HepG2 (cell line): ENCODE measurements around the gene EGFR. TPM values are rescaled to one million over a fixed set of nuclear protein-coding genes. Genes with fewer than 3 reads are reported as not detected.

ENCODE experiments used
- ATAC-seq: fragments of 200-7000 bp; cut with Tn5 transposase; 3 replicates; pipeline ENCODE4 v1.9.1; 2020; ENCODE audit warnings: mild to moderate bottlenecking, moderate library complexity
- BruUV-seq: library from RNA; stranded (reverse); fragments of 400-500 nt; replicated peaks from 2 replicates; lab custom pipeline; 2021; lab: Mats Ljungman, UMichigan
- CTCF ChIA-PET: fragments of 300-600 bp; formaldehyde crosslinking; extraction: SDS; loops from one replicate; lab custom pipeline; 2021; ENCODE audit warnings: low total read pairs, inconsistent platforms, low intra/inter-chr PET ratio; lab: Yijun Ruan, JAX
- POLR2A ChIA-PET: fragments of 350-600 bp; sonication (Branson Sonifier 250); formaldehyde crosslinking; loops from one replicate; lab custom pipeline; 2020; ENCODE audit warnings: antibody characterized with exemption, inconsistent platforms; lab: Yijun Ruan, JAX
- DNase-seq: peaks from one replicate; pipeline ENCODE4 v3.0.0-alpha.2; 2015; ENCODE audit warnings: low spot score
- FAIRE-seq: peaks from 3 replicates; lab custom pipeline; 2011; peaks lifted over from hg19 to GRCh38; lab: Jason Lieb, UNC
- H2AFZ ChIP-seq: one replicate; pipeline ENCODE4 v1.6.1; 2011; ENCODE audit warnings: low read length, inconsistent platforms
- H3K27ac ChIP-seq: fragments of 300-600 bp; 3 replicates; pipeline ENCODE4 v1.8.0; 2011; ENCODE audit warnings: mixed run types, mild to moderate bottlenecking, mixed read lengths, low read length, inconsistent platforms; ENCODE audit not compliant: insufficient read depth; ENCODE audit errors: extremely low read length
- H3K27me3 ChIP-seq, 2 experiments: fragments of 200-600 bp in 1 of 2; 2 replicates in 1 of 2; 3 replicates in 1 of 2; pipeline versions ENCODE4 v1.6.0 to v1.8.0; 2011; ENCODE audit warnings: low read length in 2 of 2, mild to moderate bottlenecking in 2 of 2, moderate library complexity in 2 of 2, inconsistent platforms in 1 of 2; ENCODE audit not compliant: insufficient read depth in 2 of 2, control insufficient read depth in 1 of 2
- H3K36me3 ChIP-seq, 2 experiments: fragments of 200-600 bp in 1 of 2; replicated peaks in 1 of 2; 2 replicates in 1 of 2; 3 replicates in 1 of 2; pipeline versions ENCODE4 v1.5.1 to v1.8.0; 2011; ENCODE audit warnings: low read length in 2 of 2, inconsistent platforms in 1 of 2; ENCODE audit not compliant: insufficient read depth in 2 of 2, control insufficient read depth in 1 of 2
- H3K4me1 ChIP-seq: 2 replicates; pipeline ENCODE4 v1.5.1; 2012; ENCODE audit warnings: low read length, inconsistent platforms; ENCODE audit not compliant: insufficient read depth
- H3K4me2 ChIP-seq: 2 replicates; pipeline ENCODE4 v1.6.0; 2011; ENCODE audit warnings: low read depth, low read length, inconsistent platforms
- H3K4me3 ChIP-seq, 3 experiments: fragments of 200-600 bp in 1 of 3; sonication (generic), shearing (Covaris generic) in 1 of 3; replicated peaks in 1 of 3; 2 replicates each; pipeline ENCODE4 v1.5.1; 2011 to 2016; ENCODE audit warnings: low read length in 3 of 3, inconsistent platforms in 2 of 3, low read depth in 2 of 3, mild to moderate bottlenecking in 2 of 3, control low read depth in 1 of 3, mixed read lengths in 1 of 3; ENCODE audit not compliant: insufficient read depth in 1 of 3
- H3K79me2 ChIP-seq: one replicate; pipeline ENCODE4 v1.6.1; 2011; ENCODE audit warnings: low read length, inconsistent platforms; ENCODE audit not compliant: insufficient read depth
- H3K9ac ChIP-seq: 2 replicates; pipeline ENCODE4 v1.6.0; 2011; ENCODE audit warnings: mild to moderate bottlenecking, low read depth, low read length, inconsistent platforms; ENCODE audit not compliant: insufficient read depth
- H3K9me3 ChIP-seq: 2 replicates; pipeline ENCODE4 v1.5.1; 2012; ENCODE audit warnings: mild to moderate bottlenecking, low read length
- H4K20me1 ChIP-seq: 2 replicates; pipeline ENCODE4 v1.6.0; 2011; ENCODE audit warnings: inconsistent platforms, mild to moderate bottlenecking, low read length, moderate library complexity; ENCODE audit not compliant: insufficient read depth
- CBX1 ChIP-seq: IDR thresholded peaks from one replicate; pipeline ENCODE4 v1.6.1; 2016; ENCODE audit warnings: antibody characterized with exemption, low read depth
- DNMT1 ChIP-seq: sonication (generic); formaldehyde crosslinking; IDR thresholded peaks from 2 replicates; pipeline ENCODE4 v1.5.1; 2020; ENCODE audit warnings: mild to moderate bottlenecking, missing genetic modification reagents
- IRF9 ChIP-seq: sonication (generic); formaldehyde crosslinking; IDR thresholded peaks from 2 replicates; pipeline ENCODE4 v1.8.0; 2022; ENCODE audit warnings: missing genetic modification reagents, mild to moderate bottlenecking, borderline replicate concordance
- KDM3A ChIP-seq: IDR thresholded peaks from 2 replicates; pipeline ENCODE4 v1.6.1; 2018; ENCODE audit warnings: low read depth, missing compliant biosample characterization
- ONECUT2 ChIP-seq: sonication (generic); formaldehyde crosslinking; IDR thresholded peaks from 2 replicates; pipeline ENCODE4 v1.4.0; 2020; ENCODE audit warnings: missing genetic modification reagents
- PHF21A ChIP-seq: sonication (generic); formaldehyde crosslinking; IDR thresholded peaks from 2 replicates; pipeline ENCODE4 v1.5.0; 2020; ENCODE audit warnings: mild to moderate bottlenecking, missing genetic modification reagents
- STAG1 ChIP-seq: sonication (generic); formaldehyde crosslinking; IDR thresholded peaks from 2 replicates; pipeline ENCODE4 v1.4.0; 2020; ENCODE audit warnings: missing genetic modification reagents
- XRCC5 ChIP-seq: fragments of 200-400 bp; formaldehyde crosslinking; optimal IDR thresholded peaks from 2 replicates; pipeline ENCODE3; 2017; ENCODE audit warnings: mild to moderate bottlenecking, low read length
- ZNF260 ChIP-seq: sonication (generic); formaldehyde crosslinking; IDR thresholded peaks from 2 replicates; pipeline ENCODE4 v1.4.0; 2020; ENCODE audit warnings: missing genetic modification reagents, low read depth, mild to moderate bottlenecking, borderline replicate concordance
- ZNF343 ChIP-seq: sonication (generic); formaldehyde crosslinking; IDR thresholded peaks from 2 replicates; pipeline ENCODE4 v1.4.0; 2020; ENCODE audit warnings: mild to moderate bottlenecking, missing genetic modification reagents
- ZNF383 ChIP-seq: sonication (generic); formaldehyde crosslinking; IDR thresholded peaks from 2 replicates; pipeline ENCODE4 v1.4.0; 2020; ENCODE audit warnings: missing genetic modification reagents, mild to moderate bottlenecking, borderline replicate concordance
- ZNF704 ChIP-seq: sonication (generic); formaldehyde crosslinking; IDR thresholded peaks from 2 replicates; pipeline ENCODE4 v1.8.1; 2023; ENCODE audit warnings: mild to moderate bottlenecking, inconsistent platforms, moderate library complexity, missing genetic modification reagents, borderline replicate concordance
- ZNF883 ChIP-seq: sonication (generic); formaldehyde crosslinking; IDR thresholded peaks from 2 replicates; pipeline ENCODE4 v1.5.1; 2020; ENCODE audit warnings: mild to moderate bottlenecking, missing genetic modification reagents; ENCODE audit errors: not compliant biosample characterization
- WGBS: methylation state at CpG from one replicate; pipeline ENCODE4 v1.1.6; 2017; ENCODE audit warnings: low lambda C conversion rate; 5-methylcytosine and 5-hydroxymethylcytosine counted together
- in situ Hi-C: cut with HindIII; loops from 2 replicates; pipeline ENCODE4 v1.10.0; 2017; ENCODE audit warnings: low pct_unique_long_range_greater_than_20kb; ENCODE audit not compliant: extremely low pct_ligation_motif_present
- intact Hi-C: fragments of 100-400 bp; cut with micrococcal nuclease; formaldehyde crosslinking; loops from one replicate; pipeline ENCODE4 v1.10.0; 2022; ENCODE audit not compliant: unreplicated experiment
- polyA plus RNA-seq, 8 experiments: library from polyadenylated mRNA; depleted of rRNA in 3 of 8; stranded (reverse) in 7 of 8; unstranded in 1 of 8; fragments of >200 nt; fragmentation: Illumina TruSeq in 4 of 8; extraction: Trizol in 4 of 8; gene quantifications; 2 replicates each; pipeline versions ENCODE4 v1.2.1 to v1.2.3, GENCODE V29; 2011 to 2016; ENCODE audit warnings: low read depth in 4 of 8, missing spikeins in 1 of 8, mixed read lengths in 1 of 8; ENCODE audit not compliant: insufficient read depth in 1 of 8
- total RNA-seq, 5 experiments: library from RNA; depleted of rRNA; stranded (reverse); fragments of >200 nt; fragmentation: Illumina TruSeq; extraction: Trizol; gene quantifications; 2 replicates each; pipeline ENCODE4 v1.2.3, GENCODE V29; 2016; ENCODE audit warnings: low read depth in 1 of 5
- TF ChIP-seq, protein P1 (sequence below): sonication (generic); formaldehyde crosslinking; IDR thresholded peaks from 2 replicates; pipeline ENCODE4 v1.4.0; 2020; ENCODE audit warnings: missing genetic modification reagents

Gene EGFR
- total and polyA plus RNA-seq, 2 of the 13 experiments (the other 11 are each of a cell fraction or from before 2014, with no cell fraction given), result 7.0 to 10.0 TPM

- peak; percentile 61 for DNase-seq
- Histone ChIP-seq H3K4me3 (peak overlapping the region; percentile 47 to 76 (median 48)), H3K79me2 (no peaks in the 10 kb centered on the region), H3K36me3 (no peaks in the 10 kb centered on the region), H3K4me2 (peak overlapping the region; percentile 89), H3K27ac (no peak overlapping the region), H3K27me3 (peaks cover 0 to 23% of the 10 kb centered on the region in 2 experiments; a peak in 3 of 5 replicates), H2AFZ (no peak overlapping the region), H3K9ac (peak overlapping the region; percentile 48), H3K9me3 (no peaks in the 10 kb centered on the region), H4K20me1 (no peaks in the 10 kb centered on the region), H3K4me1 (peaks cover 17% of the 10 kb centered on the region)
- no peak for FAIRE-seq
- WGBS, result 31% methylated on average over 16 of the region's 43 CpGs
- intact Hi-C loops, result loop anchor here (1.0 to 2.0 kb wide), 7 partner anchors 67 to 481 kb away; no protein-coding TSS in a partner anchor
- no TSS peak for BruUV-seq
- in situ Hi-C loops, result loop anchor here (10.0 kb wide), 1 partner anchor 111 kb away; no protein-coding TSS in a partner anchor
- ChIA-PET POLR2A (interaction anchor here (0.7 to 3.0 kb wide), 7 partner anchors 67 to 496 kb away, joined by 3 to 17 read pairs (median 5); partner anchors contain the start of gene SEC61G), CTCF (interaction anchor here (0.7 to 3.8 kb wide), 8 partner anchors 103 to 484 kb away, joined by 3 to 98 read pairs (median 4); no protein-coding TSS in a partner anchor)
- ATAC-seq, result peak; percentile 91
- TF ChIP-seq ZNF343 (CRISPR knock-in tag) (no peak), STAG1 (CRISPR knock-in tag) (peak; percentile 99), ZNF260 (no peak), ZNF883 (CRISPR knock-in tag) (peak; percentile 14), ONECUT2 (CRISPR knock-in tag) (0 out of 2 replicates have a peak, but pooled peaks have one; percentile 5), ZNF704 (CRISPR knock-in tag) (no peak), DNMT1 (CRISPR knock-in tag) (0 out of 2 replicates have a peak, but pooled peaks have one; percentile 22), ZNF383 (CRISPR knock-in tag) (no peak), IRF9 (CRISPR knock-in tag) (0 out of 2 replicates have a peak, but pooled peaks have one; percentile 5), KDM3A (CRISPR knock-in tag) (0 out of 2 replicates have a peak, but pooled peaks have one; percentile 71), XRCC5 (peak; percentile 70), CBX1 (no peak), PHF21A (CRISPR knock-in tag) (peak; percentile 94)
- TF ChIP-seq, protein P1, sequence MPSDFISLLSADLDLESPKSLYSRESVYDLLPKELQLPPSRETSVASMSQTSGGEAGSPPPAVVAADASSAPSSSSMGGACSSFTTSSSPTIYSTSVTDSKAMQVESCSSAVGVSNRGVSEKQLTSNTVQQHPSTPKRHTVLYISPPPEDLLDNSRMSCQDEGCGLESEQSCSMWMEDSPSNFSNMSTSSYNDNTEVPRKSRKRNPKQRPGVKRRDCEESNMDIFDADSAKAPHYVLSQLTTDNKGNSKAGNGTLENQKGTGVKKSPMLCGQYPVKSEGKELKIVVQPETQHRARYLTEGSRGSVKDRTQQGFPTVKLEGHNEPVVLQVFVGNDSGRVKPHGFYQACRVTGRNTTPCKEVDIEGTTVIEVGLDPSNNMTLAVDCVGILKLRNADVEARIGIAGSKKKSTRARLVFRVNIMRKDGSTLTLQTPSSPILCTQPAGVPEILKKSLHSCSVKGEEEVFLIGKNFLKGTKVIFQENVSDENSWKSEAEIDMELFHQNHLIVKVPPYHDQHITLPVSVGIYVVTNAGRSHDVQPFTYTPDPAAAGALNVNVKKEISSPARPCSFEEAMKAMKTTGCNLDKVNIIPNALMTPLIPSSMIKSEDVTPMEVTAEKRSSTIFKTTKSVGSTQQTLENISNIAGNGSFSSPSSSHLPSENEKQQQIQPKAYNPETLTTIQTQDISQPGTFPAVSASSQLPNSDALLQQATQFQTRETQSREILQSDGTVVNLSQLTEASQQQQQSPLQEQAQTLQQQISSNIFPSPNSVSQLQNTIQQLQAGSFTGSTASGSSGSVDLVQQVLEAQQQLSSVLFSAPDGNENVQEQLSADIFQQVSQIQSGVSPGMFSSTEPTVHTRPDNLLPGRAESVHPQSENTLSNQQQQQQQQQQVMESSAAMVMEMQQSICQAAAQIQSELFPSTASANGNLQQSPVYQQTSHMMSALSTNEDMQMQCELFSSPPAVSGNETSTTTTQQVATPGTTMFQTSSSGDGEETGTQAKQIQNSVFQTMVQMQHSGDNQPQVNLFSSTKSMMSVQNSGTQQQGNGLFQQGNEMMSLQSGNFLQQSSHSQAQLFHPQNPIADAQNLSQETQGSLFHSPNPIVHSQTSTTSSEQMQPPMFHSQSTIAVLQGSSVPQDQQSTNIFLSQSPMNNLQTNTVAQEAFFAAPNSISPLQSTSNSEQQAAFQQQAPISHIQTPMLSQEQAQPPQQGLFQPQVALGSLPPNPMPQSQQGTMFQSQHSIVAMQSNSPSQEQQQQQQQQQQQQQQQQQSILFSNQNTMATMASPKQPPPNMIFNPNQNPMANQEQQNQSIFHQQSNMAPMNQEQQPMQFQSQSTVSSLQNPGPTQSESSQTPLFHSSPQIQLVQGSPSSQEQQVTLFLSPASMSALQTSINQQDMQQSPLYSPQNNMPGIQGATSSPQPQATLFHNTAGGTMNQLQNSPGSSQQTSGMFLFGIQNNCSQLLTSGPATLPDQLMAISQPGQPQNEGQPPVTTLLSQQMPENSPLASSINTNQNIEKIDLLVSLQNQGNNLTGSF, result 0 out of 2 replicates have a peak, but pooled peaks have one; percentile 22
Measured at GRCh38 chr7:55255496-55256445, 237.0 kb downstream of the EGFR start.
